H1 (cell line): Measurements from ENCODE around the gene EOGT. TPM values are rescaled to one million over a fixed set of nuclear protein-coding genes. Genes with fewer than 3 reads are reported as not detected.

Experiments used
- BCL11A ChIP-seq, 2 experiments: IDR thresholded peaks; one replicate each; pipeline ENCODE4 v1.6.1; 2011; ENCODE audit warnings: low read depth in 2 of 2, low read length in 2 of 2, mild to moderate bottlenecking in 2 of 2
- BRCA1 ChIP-seq: IDR thresholded peaks from 2 replicates; pipeline ENCODE4 v1.6.1; 2012; ENCODE audit warnings: low read depth, low read length, improper control_type of control experiment
- FOSL1 ChIP-seq: IDR thresholded peaks from 2 replicates; pipeline ENCODE4 v1.6.1; 2011; ENCODE audit warnings: mild to moderate bottlenecking, low read depth, low read length, moderate library complexity; ENCODE audit not compliant: insufficient read depth
- PHF8 ChIP-seq: fragments of 200-600 bp; sonication (generic); conservative IDR thresholded peaks from 2 replicates; pipeline ENCODE4 v1.7.1; 2012; ENCODE audit warnings: low read depth, mild to moderate bottlenecking, inconsistent platforms, low read length, moderate library complexity
- POLR2AphosphoS5 ChIP-seq: IDR thresholded peaks from 2 replicates; pipeline ENCODE4 v1.6.1; 2011; ENCODE audit warnings: low read depth, low read length
- polyA plus RNA-seq, 7 experiments: library from polyadenylated mRNA; depleted of rRNA in 3 of 7; stranded (reverse) in 5 of 7; unstranded in 2 of 7; fragments of >200 nt in 5 of 7; fragments of 200-250 nt in 2 of 7; gene quantifications; 1 replicate in 5 of 7; 2 replicates in 1 of 7; 4 replicates in 1 of 7; pipeline versions ENCODE4 v1.2.1 to v1.2.3, GENCODE V29; 2011 to 2013; ENCODE audit warnings: missing spikeins in 2 of 7, mixed read lengths in 2 of 7
- total RNA-seq: library from RNA; stranded (reverse); fragmentation: NEBNext Ultra II Directional; extraction: Animal tissue kit (Norgen Biotek cat#: 25700); gene quantifications from 2 replicates; pipeline ENCODE4 v1.2.1, GENCODE V29; 2021
- TF ChIP-seq, protein P1 (sequence below): fragments of 300-600 bp; sonication (generic); IDR thresholded peaks from 2 replicates; pipeline ENCODE4 v1.7.1; 2012; ENCODE audit warnings: low read length, moderate library complexity, mild to moderate bottlenecking, inconsistent platforms; ENCODE audit not compliant: insufficient replicate concordance

Gene EOGT
- total and polyA plus RNA-seq, 2 of the 8 experiments (the other 6 are each of a cell fraction or from before 2014, with no cell fraction given), result 6.7 to 20.7 TPM

DNA sequence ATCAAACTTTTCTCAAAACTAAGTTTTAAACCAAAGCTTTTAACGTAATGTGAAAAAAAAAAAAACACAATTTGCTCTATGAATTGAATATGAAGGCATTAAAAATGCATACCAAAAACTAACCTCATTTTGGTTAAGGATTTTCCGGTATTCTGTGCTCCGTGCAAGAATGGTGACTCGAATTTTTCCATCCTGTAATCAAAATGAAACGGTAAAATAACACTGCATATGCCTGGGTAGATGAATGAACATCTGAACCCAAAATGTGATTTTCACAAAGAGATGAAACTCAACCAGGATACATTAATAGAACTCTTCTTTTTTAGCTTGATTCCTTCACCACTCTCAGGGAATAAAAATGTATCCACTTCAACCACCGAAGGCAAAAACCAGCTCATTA, 26.2 kb downstream of the EOGT start (continued):
- TF ChIP-seq, protein P1, sequence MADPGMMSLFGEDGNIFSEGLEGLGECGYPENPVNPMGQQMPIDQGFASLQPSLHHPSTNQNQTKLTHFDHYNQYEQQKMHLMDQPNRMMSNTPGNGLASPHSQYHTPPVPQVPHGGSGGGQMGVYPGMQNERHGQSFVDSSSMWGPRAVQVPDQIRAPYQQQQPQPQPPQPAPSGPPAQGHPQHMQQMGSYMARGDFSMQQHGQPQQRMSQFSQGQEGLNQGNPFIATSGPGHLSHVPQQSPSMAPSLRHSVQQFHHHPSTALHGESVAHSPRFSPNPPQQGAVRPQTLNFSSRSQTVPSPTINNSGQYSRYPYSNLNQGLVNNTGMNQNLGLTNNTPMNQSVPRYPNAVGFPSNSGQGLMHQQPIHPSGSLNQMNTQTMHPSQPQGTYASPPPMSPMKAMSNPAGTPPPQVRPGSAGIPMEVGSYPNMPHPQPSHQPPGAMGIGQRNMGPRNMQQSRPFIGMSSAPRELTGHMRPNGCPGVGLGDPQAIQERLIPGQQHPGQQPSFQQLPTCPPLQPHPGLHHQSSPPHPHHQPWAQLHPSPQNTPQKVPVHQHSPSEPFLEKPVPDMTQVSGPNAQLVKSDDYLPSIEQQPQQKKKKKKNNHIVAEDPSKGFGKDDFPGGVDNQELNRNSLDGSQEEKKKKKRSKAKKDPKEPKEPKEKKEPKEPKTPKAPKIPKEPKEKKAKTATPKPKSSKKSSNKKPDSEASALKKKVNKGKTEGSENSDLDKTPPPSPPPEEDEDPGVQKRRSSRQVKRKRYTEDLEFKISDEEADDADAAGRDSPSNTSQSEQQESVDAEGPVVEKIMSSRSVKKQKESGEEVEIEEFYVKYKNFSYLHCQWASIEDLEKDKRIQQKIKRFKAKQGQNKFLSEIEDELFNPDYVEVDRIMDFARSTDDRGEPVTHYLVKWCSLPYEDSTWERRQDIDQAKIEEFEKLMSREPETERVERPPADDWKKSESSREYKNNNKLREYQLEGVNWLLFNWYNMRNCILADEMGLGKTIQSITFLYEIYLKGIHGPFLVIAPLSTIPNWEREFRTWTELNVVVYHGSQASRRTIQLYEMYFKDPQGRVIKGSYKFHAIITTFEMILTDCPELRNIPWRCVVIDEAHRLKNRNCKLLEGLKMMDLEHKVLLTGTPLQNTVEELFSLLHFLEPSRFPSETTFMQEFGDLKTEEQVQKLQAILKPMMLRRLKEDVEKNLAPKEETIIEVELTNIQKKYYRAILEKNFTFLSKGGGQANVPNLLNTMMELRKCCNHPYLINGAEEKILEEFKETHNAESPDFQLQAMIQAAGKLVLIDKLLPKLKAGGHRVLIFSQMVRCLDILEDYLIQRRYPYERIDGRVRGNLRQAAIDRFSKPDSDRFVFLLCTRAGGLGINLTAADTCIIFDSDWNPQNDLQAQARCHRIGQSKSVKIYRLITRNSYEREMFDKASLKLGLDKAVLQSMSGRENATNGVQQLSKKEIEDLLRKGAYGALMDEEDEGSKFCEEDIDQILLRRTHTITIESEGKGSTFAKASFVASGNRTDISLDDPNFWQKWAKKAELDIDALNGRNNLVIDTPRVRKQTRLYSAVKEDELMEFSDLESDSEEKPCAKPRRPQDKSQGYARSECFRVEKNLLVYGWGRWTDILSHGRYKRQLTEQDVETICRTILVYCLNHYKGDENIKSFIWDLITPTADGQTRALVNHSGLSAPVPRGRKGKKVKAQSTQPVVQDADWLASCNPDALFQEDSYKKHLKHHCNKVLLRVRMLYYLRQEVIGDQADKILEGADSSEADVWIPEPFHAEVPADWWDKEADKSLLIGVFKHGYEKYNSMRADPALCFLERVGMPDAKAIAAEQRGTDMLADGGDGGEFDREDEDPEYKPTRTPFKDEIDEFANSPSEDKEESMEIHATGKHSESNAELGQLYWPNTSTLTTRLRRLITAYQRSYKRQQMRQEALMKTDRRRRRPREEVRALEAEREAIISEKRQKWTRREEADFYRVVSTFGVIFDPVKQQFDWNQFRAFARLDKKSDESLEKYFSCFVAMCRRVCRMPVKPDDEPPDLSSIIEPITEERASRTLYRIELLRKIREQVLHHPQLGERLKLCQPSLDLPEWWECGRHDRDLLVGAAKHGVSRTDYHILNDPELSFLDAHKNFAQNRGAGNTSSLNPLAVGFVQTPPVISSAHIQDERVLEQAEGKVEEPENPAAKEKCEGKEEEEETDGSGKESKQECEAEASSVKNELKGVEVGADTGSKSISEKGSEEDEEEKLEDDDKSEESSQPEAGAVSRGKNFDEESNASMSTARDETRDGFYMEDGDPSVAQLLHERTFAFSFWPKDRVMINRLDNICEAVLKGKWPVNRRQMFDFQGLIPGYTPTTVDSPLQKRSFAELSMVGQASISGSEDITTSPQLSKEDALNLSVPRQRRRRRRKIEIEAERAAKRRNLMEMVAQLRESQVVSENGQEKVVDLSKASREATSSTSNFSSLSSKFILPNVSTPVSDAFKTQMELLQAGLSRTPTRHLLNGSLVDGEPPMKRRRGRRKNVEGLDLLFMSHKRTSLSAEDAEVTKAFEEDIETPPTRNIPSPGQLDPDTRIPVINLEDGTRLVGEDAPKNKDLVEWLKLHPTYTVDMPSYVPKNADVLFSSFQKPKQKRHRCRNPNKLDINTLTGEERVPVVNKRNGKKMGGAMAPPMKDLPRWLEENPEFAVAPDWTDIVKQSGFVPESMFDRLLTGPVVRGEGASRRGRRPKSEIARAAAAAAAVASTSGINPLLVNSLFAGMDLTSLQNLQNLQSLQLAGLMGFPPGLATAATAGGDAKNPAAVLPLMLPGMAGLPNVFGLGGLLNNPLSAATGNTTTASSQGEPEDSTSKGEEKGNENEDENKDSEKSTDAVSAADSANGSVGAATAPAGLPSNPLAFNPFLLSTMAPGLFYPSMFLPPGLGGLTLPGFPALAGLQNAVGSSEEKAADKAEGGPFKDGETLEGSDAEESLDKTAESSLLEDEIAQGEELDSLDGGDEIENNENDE, result no peak
- TF ChIP-seq POLR2AphosphoS5 (no peak), BCL11A (IDR thresholded peaks at IDR 0.05; ENCODE audit: low read depth in 2 of 2, low read length in 2 of 2) (no peak), FOSL1 (no peak), BRCA1 (no peak), PHF8 (no peak)
- TF ChIP-seq, all 59 proteins: peak for 0
